Measurements from ENCODE around the gene NGEF. TPM values are rescaled to one million over a fixed set of nuclear protein-coding genes. Genes with fewer than 3 reads are reported as not detected.

NGEF gene
- total RNA-seq, 4 donors from 2014 or later = 0.29 to 18.4 (median 5.2) TPM

- intact Hi-C loops (cut with DNase I; ENCODE audit: low total_unique reads) = no loop called here
- Histone ChIP-seq H3K27ac (no peak overlapping the region), H3K36me3 (no peaks in the 10 kb centered on the region), H3K4me3 (no peak overlapping the region), H3K9me3 (no peaks in the 10 kb centered on the region), H3K27me3 (no peaks in the 10 kb centered on the region), H3K4me1 (no peaks in the 10 kb centered on the region)
- no peak for DNase-seq
- TF ChIP-seq CTCF (IDR thresholded peaks at IDR 0.05) = no peak
- no peak for TF ChIP-seq POLR2A (IDR thresholded peaks at IDR 0.05)
Observed at GRCh38 chr2:233049194-233049761, 36.2 kb upstream of the NGEF start.

- DNase-seq = no peak
- no peak overlapping the region for H3K27ac ChIP-seq
Observed at GRCh38 chr2:233048569-233049193, 35.6 kb upstream of the NGEF start.

GRCh38 chr2:233047667-233048066, 34.6 kb upstream of the NGEF start:
- no peaks in the 10 kb centered on the region for H3K36me3 ChIP-seq
- no peaks in the 10 kb centered on the region for H3K27me3 ChIP-seq
- TF ChIP-seq CTCF (IDR thresholded peaks at IDR 0.05) = no peak
- no peak for TF ChIP-seq POLR2A (IDR thresholded peaks at IDR 0.05)
- no peak overlapping the region for H3K4me3 ChIP-seq
- intact Hi-C loops (cut with DNase I; ENCODE audit: low total_unique reads) = no loop called here
- no peaks in the 10 kb centered on the region for H3K4me1 ChIP-seq
- no peak for DNase-seq
- no peak overlapping the region for H3K27ac ChIP-seq
- H3K9me3 ChIP-seq = no peaks in the 10 kb centered on the region

More at GRCh38 chr2:233048569-233049193, 35.6 kb upstream of the NGEF start:
- no peak overlapping the region for H3K4me3 ChIP-seq
- no peaks in the 10 kb centered on the region for H3K36me3 ChIP-seq
- H3K27me3 ChIP-seq = no peaks in the 10 kb centered on the region
- no peak for TF ChIP-seq CTCF (IDR thresholded peaks at IDR 0.05)
- TF ChIP-seq POLR2A (IDR thresholded peaks at IDR 0.05) = no peak
- intact Hi-C loops (cut with DNase I; ENCODE audit: low total_unique reads) = no loop called here
- no peaks in the 10 kb centered on the region for H3K4me1 ChIP-seq
- no peaks in the 10 kb centered on the region for H3K9me3 ChIP-seq

GRCh38 chr2:233047206-233047605, 34.1 kb upstream of the NGEF start:
- DNase-seq = no peak
- Histone ChIP-seq H3K27ac (no peak overlapping the region), H3K27me3 (no peaks in the 10 kb centered on the region), H3K36me3 (no peaks in the 10 kb centered on the region), H3K4me1 (no peaks in the 10 kb centered on the region), H3K9me3 (no peaks in the 10 kb centered on the region), H3K4me3 (no peak overlapping the region)
- intact Hi-C loops (cut with DNase I; ENCODE audit: low total_unique reads) = no loop called here
- TF ChIP-seq POLR2A (IDR thresholded peaks at IDR 0.05) (no peak), CTCF (IDR thresholded peaks at IDR 0.05) (no peak)

- TF ChIP-seq POLR2A (IDR thresholded peaks at IDR 0.05) (no peak), CTCF (IDR thresholded peaks at IDR 0.05) (no peak)
- intact Hi-C loops (cut with DNase I; ENCODE audit: low total_unique reads) = no loop called here
- no peaks in the 10 kb centered on the region for H3K9me3 ChIP-seq
- H3K27me3 ChIP-seq = no peaks in the 10 kb centered on the region
- DNase-seq = no peak
- no peak overlapping the region for H3K27ac ChIP-seq
- H3K4me1 ChIP-seq = no peaks in the 10 kb centered on the region
- H3K36me3 ChIP-seq = no peaks in the 10 kb centered on the region
- no peak overlapping the region for H3K4me3 ChIP-seq
Observed at GRCh38 chr2:233044974-233045605, 32.0 kb upstream of the NGEF start.

All from uterus (tissue), 4 donors.